ENCODE results near the gene CXorf65. TPM values are rescaled to one million over a fixed set of nuclear protein-coding genes. Genes with fewer than 3 reads are reported as not detected.
A peak's percentile ranks its signal among the peaks of the same experiment; 100 is the strongest.

Gene CXorf65
- total RNA-seq, 3 donors from 2014 or later (not counting 1 experiment from before 2014, with no cell fraction given) = 55.8 to 117 (median 92.8) TPM

DNA sequence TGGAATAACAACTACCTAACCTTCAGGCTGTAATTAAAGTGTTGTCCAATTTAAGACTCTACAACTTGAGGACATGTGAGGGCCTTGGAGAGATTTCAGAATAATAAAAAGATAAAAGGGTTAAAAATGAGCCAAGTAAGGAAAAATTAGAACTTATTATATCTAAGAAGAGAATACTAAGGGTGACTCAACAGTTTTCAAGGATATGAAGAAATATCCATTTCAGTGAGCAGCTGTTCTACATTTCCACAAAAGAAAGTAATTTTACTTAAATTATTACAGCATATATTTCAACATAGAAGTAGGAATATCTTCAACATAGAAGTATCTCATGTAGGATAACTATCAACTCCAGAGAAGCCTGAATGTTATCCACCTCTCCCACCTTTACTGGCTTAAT is 49.7 kb downstream of the CXorf65 start:
- TF ChIP-seq CTCF (IDR thresholded peaks at IDR 0.05) = no peak
- Histone ChIP-seq H3K27me3 (ENCODE audit: control insufficient read depth, insufficient read depth, low read length) (no peaks in the 10 kb centered on the region), H3K36me3 (ENCODE audit: control insufficient read depth, insufficient read depth, low read length) (peaks cover 20% of the 10 kb centered on the region), H3K4me1 (ENCODE audit: control insufficient read depth, insufficient read depth, low read length) (peaks cover 12% of the 10 kb centered on the region), H3K9me3 (ENCODE audit: control insufficient read depth, insufficient read depth, low read length) (no peaks in the 10 kb centered on the region), H3K27ac (ENCODE audit: low read length) (no peak overlapping the region), H3K4me3 (ENCODE audit: low read length) (no peak overlapping the region)
- H3K4me1 Mint-ChIP-seq = peaks cover 20% of the 10 kb centered on the region in 2 donors
- H3K4me3 Mint-ChIP-seq = no peak overlapping the region
- H3K36me3 Mint-ChIP-seq = no peaks in the 10 kb centered on the region
- H3K9me3 Mint-ChIP-seq = no peaks in the 10 kb centered on the region
- intact Hi-C loops (cut with micrococcal nuclease) = no loop called here
- ATAC-seq (no peak), DNase-seq (no peak)
- H3K27ac Mint-ChIP-seq = peak overlapping the region in 1 of 2 donors; percentile 63
- H3K27me3 Mint-ChIP-seq (ENCODE audit: low read depth in 2 of 2) = no peaks in the 10 kb centered on the region

Other genes starting within 250 kb of the CXorf65 start
- gene TEX11, start 198.0 kb downstream of the CXorf65 start, total RNA-seq = not detected
- not detected for gene SLC7A3, start 175.6 kb downstream of the CXorf65 start, total RNA-seq
- 10 to 100 TPM; 36.0 to 40.1 (median 38.6) TPM for gene SNX12, start 38.4 kb downstream of the CXorf65 start, total RNA-seq
- 10 to 100 TPM; 47.3 to 57.2 (median 51.2) TPM for gene FOXO4, start 10.9 kb downstream of the CXorf65 start, total RNA-seq
- gene IL2RG, start 4.8 kb upstream of the CXorf65 start, total RNA-seq = 100 to 1,000 TPM; 506 to 577 (median 550) TPM
- 100 to 1,000 TPM; 111 to 156 (median 115) TPM for gene MED12, start 11.9 kb upstream of the CXorf65 start, total RNA-seq
- gene NLGN3, start 38.1 kb upstream of the CXorf65 start, total RNA-seq = 1 to 10 TPM; 4.0 to 4.3 (median 4.0) TPM
- gene GJB1, start 116.5 kb upstream of the CXorf65 start, total RNA-seq = not detected
- 10 to 100 TPM; 18.0 to 21.0 (median 20.4) TPM for gene ZMYM3, start 147.4 kb upstream of the CXorf65 start, total RNA-seq
- 100 to 1,000 TPM; 370 to 454 (median 439) TPM for gene NONO, start 176.9 kb upstream of the CXorf65 start, total RNA-seq
- 1 to 10 TPM; 2.2 to 3.0 (median 2.4) TPM for gene ITGB1BP2, start 195.0 kb upstream of the CXorf65 start, total RNA-seq